Bone marrow (tissue), 2 donors: Measurements from ENCODE around the gene TPP2.

Experiments used
- DNase-seq, 2 donors: peaks; one replicate each; lab custom pipeline; 2025; lab: John Stamatoyannopoulos, UW

TPP2 gene

DNA sequence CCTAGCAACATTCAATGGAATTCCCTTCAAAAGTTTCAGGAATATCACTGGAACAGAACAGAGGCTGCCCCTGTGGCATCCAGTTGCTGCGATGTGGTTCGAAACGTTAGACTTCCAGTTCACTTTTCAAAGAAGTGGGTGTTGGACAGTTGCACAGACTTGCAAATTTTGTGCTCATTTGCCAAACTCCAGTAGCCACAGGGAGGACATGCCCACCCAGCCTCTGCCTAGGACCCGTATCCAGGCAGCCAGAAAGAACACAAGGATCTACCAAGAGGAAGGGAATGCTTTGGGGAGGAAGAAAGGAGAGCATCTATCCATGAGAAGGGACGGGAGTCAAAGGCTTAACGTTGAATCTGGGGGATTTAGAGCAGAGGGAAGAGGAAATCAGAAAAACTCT lies 98.2 kb downstream of the TPP2 start, which contains the start of gene METTL21C:
Gene METTL21C, minus strand, starts transcription at position 108 of the 400 bp plus-strand sequence. CDS start 546 bp downstream, outside the sequence.
- no peak for DNase-seq

DNA sequence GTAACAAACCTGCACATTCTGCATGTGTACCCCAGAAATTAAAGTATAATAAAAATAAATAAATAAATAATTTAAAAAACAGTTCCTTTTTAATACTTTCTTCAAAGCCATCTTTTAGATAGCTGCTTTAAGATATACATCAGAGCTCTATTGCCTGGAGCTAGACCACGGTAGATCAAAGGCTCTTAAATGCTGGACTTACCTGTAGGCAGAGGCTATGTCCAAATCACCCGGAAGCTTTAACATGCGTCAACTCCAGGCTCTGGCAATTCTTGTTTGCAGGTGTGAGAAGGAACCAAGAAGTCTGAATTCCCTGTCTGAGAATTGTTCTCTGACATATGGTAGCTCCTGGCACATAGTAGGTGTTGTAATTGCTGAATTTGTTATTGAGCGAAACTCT lies 99.7 kb downstream of the TPP2 start:
- no peak for DNase-seq

DNA sequence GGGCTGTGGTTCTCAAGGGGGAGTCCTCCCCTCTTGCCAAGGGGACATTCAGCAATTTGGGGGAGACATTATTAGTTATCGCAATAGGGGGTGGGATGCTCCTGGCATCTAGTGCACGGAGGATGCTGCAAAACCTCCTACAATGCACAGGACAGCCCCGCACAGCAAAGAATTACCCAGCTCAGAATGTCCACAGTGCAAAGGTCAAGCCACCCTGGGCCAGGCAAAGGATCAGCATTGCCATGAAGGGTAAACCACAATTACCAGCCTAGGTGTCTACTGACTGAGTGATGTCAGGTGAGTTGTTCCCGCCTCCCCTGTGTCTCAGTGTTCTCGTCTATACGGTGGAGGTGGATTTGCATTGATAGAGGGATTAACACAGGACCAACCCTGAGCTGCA lies 100.5 kb downstream of the TPP2 start:
- DNase-seq, result no peak

DNA sequence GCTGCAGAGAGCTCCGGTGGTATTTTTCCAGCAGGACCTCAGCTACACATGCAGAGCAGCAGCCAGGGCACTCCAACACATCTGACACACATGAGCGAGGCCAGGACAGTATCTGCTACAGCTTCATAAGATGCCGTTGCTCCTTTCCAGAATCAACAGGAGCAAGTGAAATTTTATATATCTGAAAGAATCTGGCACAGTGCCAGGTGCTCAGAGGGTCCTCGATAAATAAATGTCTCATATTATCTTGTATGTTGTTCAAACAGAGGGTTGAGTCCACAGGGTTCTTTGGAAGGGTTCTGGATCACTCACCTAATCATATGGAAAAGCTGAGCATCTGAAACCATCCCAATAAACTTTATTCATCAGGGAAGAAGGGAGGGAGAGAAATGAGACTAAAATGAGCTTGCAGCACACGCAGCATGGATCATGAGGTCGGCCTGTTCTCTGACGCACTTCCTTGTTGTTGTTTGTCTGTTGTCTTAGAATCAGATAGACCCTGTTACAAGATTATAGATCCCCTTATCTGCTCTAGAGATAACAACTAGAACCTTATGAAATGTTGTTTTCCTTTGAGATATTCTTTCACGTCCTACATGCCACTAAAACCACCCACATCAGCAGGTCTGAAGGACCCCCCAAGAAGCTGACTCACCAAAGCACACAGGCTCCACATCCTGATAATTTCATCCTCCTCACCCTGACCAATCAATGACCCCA lies 101.3 kb downstream of the TPP2 start:
- DNase-seq, result no peak

DNA sequence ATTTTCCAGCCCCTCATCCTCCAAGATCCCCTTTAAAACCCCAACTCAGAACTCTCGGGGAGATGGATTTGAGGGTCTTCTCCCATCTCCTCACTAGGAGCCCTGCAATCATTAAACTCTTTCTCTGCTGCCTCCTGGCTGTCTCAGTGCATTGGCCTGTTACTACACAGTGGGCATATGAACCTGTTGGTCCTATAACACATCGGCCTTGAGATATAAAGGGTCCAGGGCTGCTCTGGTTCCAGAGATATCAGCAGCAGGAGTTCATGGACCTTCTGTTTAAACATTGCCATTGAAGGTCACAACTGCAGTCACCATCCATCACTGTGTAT lies 101.8 kb downstream of the TPP2 start:
- DNase-seq, result no peak

DNA sequence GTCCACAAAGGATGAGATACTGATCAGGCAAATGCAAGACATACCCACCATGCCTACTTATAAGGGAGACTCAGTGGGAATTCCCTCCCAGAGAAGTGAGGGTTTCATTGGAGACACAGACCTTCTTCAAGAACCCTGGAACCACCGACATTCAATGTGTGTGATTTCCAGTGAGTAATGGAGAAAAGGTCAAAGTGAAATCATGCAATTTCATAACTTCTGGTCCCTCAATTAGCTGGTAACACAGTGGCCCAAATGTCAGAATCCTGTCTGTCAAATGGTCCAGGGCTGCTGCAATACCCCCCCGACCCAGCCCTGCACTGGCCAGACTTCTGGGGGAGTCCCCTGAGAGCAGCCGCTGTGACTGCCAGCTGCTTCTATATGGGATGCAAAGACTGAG lies 102.7 kb downstream of the TPP2 start:
- no peak for DNase-seq

DNA sequence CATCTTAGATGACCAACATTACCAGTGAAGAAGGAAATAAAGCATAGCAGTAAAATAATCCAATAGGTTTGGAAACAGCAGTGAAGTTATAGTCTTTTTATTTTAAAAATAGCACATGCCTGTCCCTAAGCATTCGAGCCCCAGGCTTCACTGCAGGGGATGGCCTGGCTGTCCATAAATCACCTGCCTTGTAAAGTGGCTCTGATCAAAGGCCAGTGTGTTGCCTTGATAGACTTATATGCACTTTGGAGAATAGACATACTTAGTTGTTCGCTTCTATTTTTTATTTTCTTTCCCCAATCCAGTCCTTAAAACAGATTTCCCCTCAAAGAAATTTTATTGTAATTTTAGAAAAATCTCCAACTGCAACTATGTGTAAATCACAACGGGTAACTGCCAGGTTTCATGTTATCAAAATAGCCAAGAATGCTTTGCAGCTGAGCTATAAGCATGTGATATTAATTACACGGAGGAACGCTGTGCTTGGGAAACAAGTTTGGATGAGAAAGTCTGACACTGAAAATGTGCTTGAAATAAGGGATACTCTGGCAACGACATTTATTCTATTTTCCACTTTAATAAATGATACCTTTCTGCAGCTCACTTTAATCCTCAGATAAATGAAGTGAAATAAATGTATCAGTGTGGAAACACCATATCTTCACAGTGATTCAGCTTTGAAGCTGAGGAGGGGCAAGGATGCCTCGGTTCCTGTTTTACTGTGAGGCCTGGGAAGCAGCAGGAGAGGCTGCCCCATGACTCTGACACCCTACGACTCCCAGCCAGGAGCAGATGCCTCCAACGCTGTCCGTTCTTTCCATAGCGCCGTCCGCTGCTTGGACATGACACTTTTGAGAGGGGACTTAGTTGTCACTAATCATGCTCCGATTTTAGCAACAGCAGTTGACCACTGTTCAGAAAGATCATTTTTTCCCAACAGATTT lies 103.6 kb downstream of the TPP2 start:
- no peak for DNase-seq

DNA sequence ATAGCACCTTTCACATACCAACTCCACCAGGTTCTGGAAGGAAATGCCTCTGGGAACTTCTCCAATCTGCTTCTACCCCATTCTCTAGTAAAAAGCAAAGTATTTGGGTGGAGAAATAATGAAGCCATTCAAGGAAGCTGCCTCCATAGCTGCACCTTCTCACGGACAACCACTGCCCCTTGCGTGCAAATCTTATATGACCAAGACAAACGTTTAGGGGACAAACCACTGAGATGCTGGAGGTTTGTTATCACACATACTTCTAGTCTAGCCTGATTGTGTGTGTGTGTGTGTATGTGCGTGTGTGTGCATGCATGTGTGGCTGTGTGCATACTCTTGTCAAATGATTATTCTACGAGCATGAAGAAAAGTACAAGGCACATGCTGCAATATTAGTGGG lies 104.5 kb downstream of the TPP2 start:
- DNase-seq, result no peak

DNA sequence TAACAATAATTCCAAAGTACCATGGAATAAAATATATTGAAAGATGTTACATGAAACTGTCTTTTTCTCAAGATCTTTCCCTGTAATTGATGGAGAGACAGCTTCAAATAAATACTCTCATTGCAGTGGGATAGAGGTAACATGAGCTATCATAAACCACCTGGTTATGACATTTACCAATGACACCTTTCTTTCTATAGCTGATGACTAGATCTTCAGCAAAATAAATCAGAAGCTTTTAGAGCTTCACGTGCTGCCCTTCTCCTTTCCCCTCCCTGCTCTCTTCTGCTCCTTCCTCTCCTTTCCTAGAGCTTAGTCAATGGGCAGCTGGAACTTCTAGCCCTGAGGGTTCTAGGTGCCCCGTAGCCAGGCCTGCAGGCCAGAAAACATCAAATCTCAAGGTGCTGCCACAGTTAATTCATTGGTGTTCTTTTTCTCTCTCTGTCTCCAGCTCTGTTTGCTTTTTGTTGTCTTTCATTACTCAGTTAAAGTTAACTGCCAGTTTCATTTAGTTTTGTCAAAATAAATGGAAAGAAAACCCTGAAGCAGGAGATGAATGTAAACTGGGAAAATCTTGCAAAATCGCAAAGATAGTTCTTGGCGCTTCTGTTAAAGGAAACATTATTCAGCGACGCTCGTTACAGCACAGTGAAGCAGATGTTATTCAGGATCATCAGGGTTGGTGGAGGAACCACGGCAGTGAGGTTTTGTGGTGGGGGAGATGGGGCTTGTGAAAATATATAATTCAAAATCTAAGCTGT lies 106.4 kb downstream of the TPP2 start:
- DNase-seq, result no peak

DNA sequence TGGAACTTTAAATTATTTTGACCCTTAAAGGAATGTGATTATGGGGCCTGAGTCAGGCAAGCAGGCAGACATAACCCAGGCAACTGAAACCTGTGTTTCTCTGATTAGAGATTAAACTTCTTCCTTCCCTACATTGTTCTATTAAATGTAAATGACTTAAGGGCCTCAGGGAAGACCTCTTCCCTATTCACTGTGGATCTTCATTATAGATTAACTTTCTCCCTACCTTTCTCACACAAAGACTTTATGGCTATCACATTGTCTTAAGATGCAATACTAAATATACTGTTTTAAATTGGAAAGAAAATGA lies 106.9 kb downstream of the TPP2 start:
- DNase-seq, result no peak

DNA sequence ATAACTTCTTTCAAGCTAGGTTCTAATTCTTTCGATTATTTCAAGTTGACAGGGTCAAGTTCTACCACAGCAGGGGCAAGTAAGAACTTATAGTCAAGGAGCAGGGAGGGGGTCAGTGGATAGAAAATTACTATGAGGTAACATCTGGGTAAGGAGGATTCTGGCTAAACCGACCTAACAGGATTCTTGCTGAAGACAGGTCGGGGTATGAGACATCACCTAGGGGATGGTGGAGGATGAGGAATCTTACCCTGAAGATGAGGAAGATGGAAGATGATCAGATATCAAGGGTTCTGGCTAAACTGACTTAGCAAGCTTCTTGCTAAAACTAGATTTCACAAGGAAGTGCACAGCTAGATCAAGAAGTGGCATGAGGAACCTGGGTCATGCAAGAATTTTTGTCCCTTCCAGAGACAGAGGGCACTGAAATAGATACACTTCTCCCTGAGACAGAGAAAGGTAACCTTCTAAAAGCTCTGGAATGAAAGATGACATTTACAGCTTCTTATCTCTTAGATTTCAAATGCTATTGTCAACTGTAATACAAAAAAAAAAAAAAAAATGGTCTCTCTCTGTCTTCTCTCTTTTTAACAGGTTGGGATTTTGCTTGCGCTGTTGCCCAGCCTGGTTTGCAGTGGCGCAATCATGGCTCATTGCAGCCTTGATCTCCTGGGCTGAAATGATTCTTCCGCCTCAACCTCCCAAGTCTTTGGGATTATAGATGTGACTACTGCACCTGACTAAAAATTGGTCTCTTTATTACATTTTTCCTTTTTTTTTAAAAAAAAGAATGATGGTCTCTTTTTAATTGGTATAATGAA lies 107.7 kb downstream of the TPP2 start:
- DNase-seq, result no peak

DNA sequence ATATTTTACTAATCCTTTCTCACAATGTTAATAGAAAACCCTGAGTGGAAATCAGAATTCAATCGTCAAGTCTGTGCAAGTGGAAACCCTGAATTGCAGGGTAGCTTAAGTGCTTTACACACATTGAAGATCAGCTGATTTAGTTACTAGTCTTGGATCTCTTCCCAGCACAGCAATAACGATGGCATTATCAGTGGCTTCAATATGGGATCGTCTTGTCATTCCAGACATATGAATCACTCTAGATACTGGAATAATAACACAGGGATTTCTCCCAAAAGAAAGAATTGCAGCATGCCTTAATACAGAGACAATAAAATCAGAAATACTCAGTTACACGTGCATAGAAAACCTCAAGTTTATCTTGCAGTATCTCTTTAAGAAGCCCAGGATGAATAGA lies 110.7 kb downstream of the TPP2 start:
- no peak for DNase-seq

DNA sequence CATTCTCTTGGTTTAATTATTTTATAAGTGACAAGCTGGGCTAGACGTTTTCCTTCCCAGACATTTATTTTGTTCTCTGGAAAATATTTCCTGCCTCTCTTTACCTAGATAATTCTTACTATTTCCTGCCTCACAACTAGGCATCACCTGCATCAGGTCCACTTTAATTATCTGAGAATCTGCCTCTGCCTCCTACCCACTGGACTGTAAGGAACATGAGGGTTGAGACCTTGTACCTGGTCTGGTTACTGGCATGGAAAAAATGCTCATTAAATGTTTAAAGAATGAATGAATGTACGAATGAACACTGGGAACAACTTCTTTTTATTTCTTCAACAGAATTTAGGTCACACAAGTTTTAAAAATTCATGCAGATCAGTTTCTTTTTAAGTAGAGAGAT lies 111.4 kb downstream of the TPP2 start:
- no peak for DNase-seq

DNA sequence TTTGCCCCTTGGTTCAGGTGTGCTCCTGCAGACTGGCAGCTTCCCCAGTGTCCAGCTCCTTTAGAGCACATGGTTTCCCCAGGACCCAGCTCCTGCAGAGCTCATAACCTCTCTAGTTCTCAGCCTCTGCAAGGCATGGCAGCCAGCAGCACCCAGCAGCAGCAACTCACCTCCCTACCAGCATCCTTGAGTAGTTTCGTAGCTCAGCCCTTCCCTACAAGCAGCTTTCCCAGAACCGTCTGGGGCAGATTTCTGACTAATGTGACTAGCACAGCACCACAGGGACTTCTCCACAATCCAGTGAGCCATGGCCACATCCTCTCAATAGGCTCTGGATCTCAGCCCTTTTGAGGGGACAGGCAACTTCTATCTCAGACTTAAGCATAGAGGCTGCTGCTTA lies 112.2 kb downstream of the TPP2 start:
- no peak for DNase-seq

DNA sequence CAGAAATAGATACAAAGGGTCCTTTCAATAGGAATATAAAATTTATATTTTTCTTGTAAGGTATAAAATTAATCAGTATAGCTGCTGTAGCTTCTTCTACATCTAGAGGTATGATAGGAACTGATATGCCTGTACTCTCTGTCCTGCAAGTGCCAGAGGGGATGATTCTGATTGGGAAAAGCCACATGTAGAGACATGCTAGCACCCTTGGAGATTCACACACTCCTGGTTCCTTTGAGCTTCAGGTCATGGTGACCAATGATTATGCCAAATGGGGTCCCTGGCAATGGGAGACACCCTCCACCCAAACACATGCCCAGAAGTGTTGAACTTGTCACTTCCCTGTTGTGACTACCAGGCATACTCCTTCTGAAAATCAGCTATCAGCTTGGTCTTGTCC lies 112.8 kb downstream of the TPP2 start:
- DNase-seq, result no peak

DNA sequence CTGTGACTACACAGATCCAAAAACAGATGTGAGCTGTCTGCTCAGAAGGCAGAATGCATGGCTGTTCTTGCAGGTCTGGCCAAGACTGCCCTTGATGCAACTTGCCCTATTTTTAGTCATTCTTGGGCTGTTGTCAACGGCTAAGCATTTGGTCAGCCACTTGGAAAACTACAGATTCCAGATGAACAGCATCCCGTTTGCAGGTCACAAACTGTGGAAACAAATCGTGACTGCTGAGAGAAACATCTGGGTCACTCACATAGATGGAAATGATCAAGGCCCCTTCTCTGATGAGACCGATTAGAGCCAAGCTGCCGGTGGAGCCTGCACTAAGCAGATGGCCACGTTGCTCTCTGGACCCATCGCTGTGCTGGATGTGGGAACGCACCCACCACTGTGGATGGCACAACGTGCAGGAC lies 113.5 kb downstream of the TPP2 start:
- no peak for DNase-seq

DNA sequence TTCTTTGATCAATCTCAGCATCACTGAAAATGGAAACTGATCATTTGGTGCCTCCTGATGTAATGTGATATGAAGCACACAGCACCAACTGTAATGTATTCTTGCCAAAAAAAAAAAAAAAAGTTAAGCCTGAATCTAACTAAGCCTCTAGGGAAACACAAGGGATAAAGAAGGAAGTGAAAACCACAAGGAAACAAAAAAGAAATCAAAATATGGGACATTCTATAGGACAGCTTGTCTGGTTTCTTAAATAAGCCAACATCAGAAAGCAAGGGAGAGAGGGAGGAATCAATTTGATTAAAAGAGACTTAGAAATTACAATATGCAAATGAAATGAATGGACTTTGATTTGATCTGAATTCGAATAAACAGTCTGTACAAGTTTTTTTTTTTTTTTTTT lies 118.7 kb downstream of the TPP2 start:
- no peak for DNase-seq

DNA sequence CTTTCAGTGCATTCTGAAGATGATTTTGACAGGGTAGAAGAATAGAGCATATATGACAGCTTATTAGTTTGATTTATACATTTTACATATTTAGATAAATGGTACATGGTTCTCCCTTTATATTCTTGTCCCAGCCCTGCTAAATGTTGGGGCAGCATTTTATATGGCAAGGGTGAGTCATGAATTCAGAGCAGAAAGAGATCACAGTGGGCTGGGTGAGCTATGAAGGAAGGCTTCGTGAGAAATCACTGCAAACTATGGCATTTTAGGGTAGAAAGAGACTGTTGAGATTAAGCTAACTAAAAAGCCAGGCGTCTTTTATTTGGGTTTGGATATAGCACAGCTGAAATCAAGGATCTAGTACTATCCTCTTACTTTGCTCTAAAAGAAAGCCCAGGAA lies 122.0 kb downstream of the TPP2 start:
- DNase-seq, result no peak

DNA sequence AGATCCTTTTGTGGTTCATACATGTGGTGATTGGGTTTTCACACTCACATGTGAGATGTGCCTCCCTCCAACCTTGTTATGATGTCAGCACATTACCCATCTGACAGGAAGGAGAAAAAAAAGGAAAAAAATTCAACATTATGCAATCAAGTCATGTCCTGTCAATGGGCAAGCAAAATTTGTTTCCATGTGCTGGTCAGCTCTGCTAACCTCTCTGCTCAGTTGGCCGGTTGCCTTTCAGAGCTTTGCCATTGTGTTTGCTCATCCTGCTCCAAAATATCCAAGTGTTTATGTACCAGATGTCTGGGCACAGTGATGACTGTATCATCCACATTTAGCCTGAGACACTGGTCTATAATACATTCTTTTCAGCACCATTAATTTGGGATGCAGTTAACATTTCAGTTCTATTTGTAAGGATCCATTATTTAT lies 125.0 kb downstream of the TPP2 start:
- no peak for DNase-seq

DNA sequence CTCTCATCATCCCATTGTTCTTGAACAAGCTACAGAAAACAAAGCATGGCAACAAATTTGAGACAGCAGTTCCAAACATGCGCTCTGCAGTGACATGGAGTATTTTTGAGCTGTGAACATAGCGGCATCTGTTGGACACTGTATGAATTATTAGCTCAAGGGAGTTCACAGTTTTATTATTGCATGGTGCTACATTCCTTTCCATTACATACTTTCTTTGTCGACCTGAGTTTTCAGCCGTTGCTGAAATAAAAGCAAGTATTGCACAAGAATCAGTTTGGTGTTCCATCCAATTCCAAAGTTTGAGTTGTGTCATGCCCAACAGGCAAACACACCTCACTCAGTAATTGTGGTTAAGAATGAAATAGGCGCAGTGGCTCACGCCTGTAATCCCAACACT lies 128.1 kb downstream of the TPP2 start:
- no peak for DNase-seq

DNA sequence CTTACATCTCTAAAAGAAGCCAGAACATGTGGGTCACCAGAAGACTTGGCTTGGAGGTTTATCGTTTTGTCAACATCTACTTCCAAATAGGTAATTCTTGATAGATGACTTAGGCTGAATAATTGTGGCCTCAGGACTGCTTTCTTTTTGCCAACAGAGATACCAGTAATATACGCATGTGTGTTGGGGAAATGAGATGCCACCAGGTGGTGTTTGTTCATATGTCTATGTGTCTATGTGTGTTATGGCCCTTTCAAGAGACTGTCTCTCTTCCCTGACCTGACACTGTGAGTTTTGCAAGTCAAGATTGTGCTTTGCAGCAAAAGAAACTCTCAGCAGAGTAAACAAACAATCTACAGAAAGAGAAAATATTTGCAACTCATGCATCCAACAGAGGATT lies 129.6 kb downstream of the TPP2 start:
- no peak for DNase-seq
